H1 (cell line): ENCODE results near the gene NUB1. TPM values are rescaled to one million over a fixed set of nuclear protein-coding genes. Genes with fewer than 3 reads are reported as not detected.

ENCODE experiments used
- CTCF ChIA-PET: fragments of 300-600 bp; sonication (Branson Sonifier 250); formaldehyde crosslinking; loops from one replicate; lab custom pipeline; 2021; ENCODE audit not compliant: partially characterized antibody; lab: Charles Lee
- POLR2A ChIA-PET: fragments of 300-600 bp; sonication (Branson Sonifier 250); formaldehyde crosslinking; loops from one replicate; lab custom pipeline; 2021; ENCODE audit warnings: inconsistent platforms; ENCODE audit not compliant: partially characterized antibody; lab: Charles Lee
- DNase-seq, 2 experiments: peaks; one replicate each; pipeline versions ENCODE4 v3.0.0 to v3.0.0-alpha.2; 2010 to 2022; ENCODE audit warnings: low spot score in 2 of 2, low read depth in 1 of 2, mixed read lengths in 1 of 2
- FAIRE-seq: peaks from 2 replicates; lab custom pipeline; 2011; peaks lifted over from hg19 to GRCh38; lab: Jason Lieb, UNC
- H2AFZ ChIP-seq: 2 replicates; pipeline ENCODE4 v1.8.1; 2012; ENCODE audit warnings: low read length, inconsistent platforms
- H2AK5ac ChIP-seq: 2 replicates; pipeline ENCODE4 v1.6.1; 2013; ENCODE audit warnings: low read depth, low read length
- H2BK120ac ChIP-seq: replicated peaks from 2 replicates; pipeline ENCODE3; 2013; ENCODE audit warnings: low read depth, low read length, inconsistent platforms
- H2BK12ac ChIP-seq: 2 replicates; pipeline ENCODE4 v1.6.1; 2013; ENCODE audit warnings: low read depth, low read length
- H2BK15ac ChIP-seq: 2 replicates; pipeline ENCODE4 v1.6.1; 2013; ENCODE audit warnings: low read length
- H2BK20ac ChIP-seq: 2 replicates; pipeline ENCODE4 v1.6.1; 2013; ENCODE audit warnings: low read length
- H2BK5ac ChIP-seq: 2 replicates; pipeline ENCODE4 v1.6.1; 2013; ENCODE audit warnings: low read depth, low read length
- H3K14ac ChIP-seq: 2 replicates; pipeline ENCODE4 v1.6.1; 2013; ENCODE audit warnings: inconsistent platforms; ENCODE audit not compliant: insufficient read length
- H3K18ac ChIP-seq: 2 replicates; pipeline ENCODE4 v1.6.1; 2013; ENCODE audit warnings: low read length; ENCODE audit errors: extremely low read depth
- H3K23ac ChIP-seq: 2 replicates; pipeline ENCODE4 v1.6.1; 2013; ENCODE audit warnings: inconsistent platforms; ENCODE audit not compliant: insufficient read length
- H3K23me2 ChIP-seq: 2 replicates; pipeline ENCODE4 v1.6.1; 2013; ENCODE audit warnings: low read depth, low read length
- H3K27ac ChIP-seq: 2 replicates; pipeline ENCODE4 v1.6.1; 2011; ENCODE audit warnings: low read depth, low read length, inconsistent platforms
- H3K27me3 ChIP-seq, 4 experiments: replicated peaks in 1 of 4; 1 replicate in 1 of 4; 2 replicates in 3 of 4; pipeline versions ENCODE4 v1.6.1 to v1.8.1; 2011 to 2013; ENCODE audit warnings: low read length in 3 of 4, mild to moderate bottlenecking in 3 of 4, inconsistent platforms in 2 of 4, mixed read lengths in 2 of 4, moderate library complexity in 1 of 4; ENCODE audit not compliant: control insufficient read depth in 3 of 4, insufficient read depth in 3 of 4; ENCODE audit errors: extremely low read depth in 1 of 4
- H3K36me3 ChIP-seq, 4 experiments: 2 replicates each; pipeline versions ENCODE4 v1.6.1 to v1.8.1; 2011 to 2013; ENCODE audit warnings: mild to moderate bottlenecking in 4 of 4, low read length in 3 of 4, moderate library complexity in 2 of 4, control low read depth in 1 of 4, inconsistent platforms in 1 of 4; ENCODE audit not compliant: insufficient read depth in 4 of 4, control insufficient read depth in 2 of 4
- H3K4ac ChIP-seq: replicated peaks from 2 replicates; pipeline ENCODE3; 2013; ENCODE audit warnings: low read length, low read depth, mixed read lengths, inconsistent platforms; ENCODE audit not compliant: insufficient read length
- H3K4me1 ChIP-seq, 4 experiments: replicated peaks in 1 of 4; 1 replicate in 1 of 4; 2 replicates in 3 of 4; pipeline versions ENCODE4 v1.6.1 to v1.8.1; 2011 to 2013; ENCODE audit warnings: low read length in 3 of 4, inconsistent platforms in 2 of 4, mixed read lengths in 1 of 4; ENCODE audit not compliant: insufficient read depth in 4 of 4, control insufficient read depth in 3 of 4
- H3K4me2 ChIP-seq, 2 experiments: 2 replicates each; pipeline versions ENCODE4 v1.6.1 to v1.8.1; 2011 to 2013; ENCODE audit warnings: low read depth in 2 of 2, low read length in 2 of 2, control low read depth in 1 of 2, inconsistent platforms in 1 of 2, mild to moderate bottlenecking in 1 of 2; ENCODE audit not compliant: insufficient read depth in 1 of 2
- H3K4me3 ChIP-seq, 4 experiments: fragments of 200-600, 300-600 bp in 1 of 4; sonication (generic), shearing (Covaris generic), sonication (Bioruptor Twin) in 1 of 4; 2 replicates each; pipeline versions ENCODE4 v1.5.1 to v1.8.1; 2011 to 2016; ENCODE audit warnings: low read length in 4 of 4, low read depth in 3 of 4, control low read depth in 2 of 4, inconsistent platforms in 2 of 4, mild to moderate bottlenecking in 2 of 4, mixed read lengths in 1 of 4, moderate library complexity in 1 of 4; ENCODE audit not compliant: insufficient read depth in 2 of 4; ENCODE audit errors: extremely low read depth in 1 of 4
- H3K56ac ChIP-seq: replicated peaks from 2 replicates; pipeline ENCODE3; 2013; ENCODE audit warnings: low read depth, mild to moderate bottlenecking, mixed read lengths, low read length, inconsistent platforms; ENCODE audit not compliant: insufficient read length
- H3K79me1 ChIP-seq: 2 replicates; pipeline ENCODE4 v1.6.1; 2013; ENCODE audit warnings: low read depth, low read length, control low read depth
- H3K79me2 ChIP-seq, 2 experiments: 2 replicates each; pipeline versions ENCODE4 v1.6.1 to v1.8.1; 2012 to 2013; ENCODE audit warnings: low read length in 2 of 2, mild to moderate bottlenecking in 2 of 2, inconsistent platforms in 1 of 2; ENCODE audit not compliant: insufficient read depth in 2 of 2, control insufficient read depth in 1 of 2
- H3K9ac ChIP-seq, 4 experiments: replicated peaks in 1 of 4; 1 replicate in 1 of 4; 2 replicates in 3 of 4; pipeline versions ENCODE4 v1.6.1 to v1.8.1; 2011 to 2013; ENCODE audit warnings: low read depth in 3 of 4, low read length in 3 of 4, control low read depth in 2 of 4, mild to moderate bottlenecking in 2 of 4, moderate library complexity in 2 of 4, inconsistent platforms in 1 of 4; ENCODE audit errors: extremely low read depth in 1 of 4
- H3K9me3 ChIP-seq, 2 experiments: 2 replicates each; pipeline versions ENCODE4 v1.6.1 to v1.8.1; 2012 to 2013; ENCODE audit warnings: mild to moderate bottlenecking in 2 of 2, moderate library complexity in 2 of 2, control low read depth in 1 of 2, inconsistent platforms in 1 of 2, low read depth in 1 of 2, low read length in 1 of 2, mixed read lengths in 1 of 2; ENCODE audit not compliant: insufficient read depth in 2 of 2
- H4K20me1 ChIP-seq, 2 experiments: replicated peaks in 1 of 2; 2 replicates each; pipeline versions ENCODE3 to v1.8.1; 2011 to 2013; ENCODE audit warnings: inconsistent platforms in 2 of 2, low read length in 2 of 2, mild to moderate bottlenecking in 1 of 2; ENCODE audit not compliant: insufficient read depth in 2 of 2, control insufficient read depth in 1 of 2
- H4K5ac ChIP-seq: 2 replicates; pipeline ENCODE4 v1.6.1; 2013; ENCODE audit warnings: low read length, low read depth, mixed read lengths, inconsistent platforms; ENCODE audit not compliant: insufficient read length
- H4K8ac ChIP-seq: 2 replicates; pipeline ENCODE4 v1.8.0; 2013; ENCODE audit warnings: mild to moderate bottlenecking, moderate library complexity, low read length, inconsistent platforms; ENCODE audit not compliant: insufficient read depth; ENCODE audit errors: extremely low read depth
- H4K91ac ChIP-seq: replicated peaks from 2 replicates; pipeline ENCODE3; 2013; ENCODE audit warnings: low read length, mixed read lengths, inconsistent platforms; ENCODE audit not compliant: insufficient read length
- MAFK ChIP-seq: IDR thresholded peaks from 2 replicates; pipeline ENCODE4 v1.6.1; 2012; ENCODE audit warnings: low read depth, mild to moderate bottlenecking, improper control_type of control experiment, low read length
- WGBS, 2 experiments: shearing (Covaris generic) in 1 of 2; methylation state at CpG; one replicate each; pipeline versions ENCODE4 v1.1.6 to v1.1.7; 2013 to 2015; ENCODE audit warnings: low lambda C conversion rate in 2 of 2, mixed read lengths in 2 of 2, inconsistent platforms in 1 of 2, low coverage in 1 of 2, missing lambda C conversion rate in 1 of 2; ENCODE audit not compliant: insufficient replicate concordance in 2 of 2, insufficient coverage in 1 of 2, insufficient read length in 1 of 2; ENCODE audit errors: extremely low coverage in 1 of 2, missing lambda C conversion rate in 1 of 2; 5-methylcytosine and 5-hydroxymethylcytosine counted together
- polyA plus RNA-seq, 7 experiments: library from polyadenylated mRNA; depleted of rRNA in 3 of 7; stranded (reverse) in 5 of 7; unstranded in 2 of 7; fragments of >200 nt in 5 of 7; fragments of 200-250 nt in 2 of 7; gene quantifications; 1 replicate in 5 of 7; 2 replicates in 1 of 7; 4 replicates in 1 of 7; pipeline versions ENCODE4 v1.2.1 to v1.2.3, GENCODE V29; 2011 to 2013; ENCODE audit warnings: missing spikeins in 2 of 7, mixed read lengths in 2 of 7
- total RNA-seq: library from RNA; stranded (reverse); fragmentation: NEBNext Ultra II Directional; extraction: Animal tissue kit (Norgen Biotek cat#: 25700); gene quantifications from 2 replicates; pipeline ENCODE4 v1.2.1, GENCODE V29; 2021

Gene NUB1
- total and polyA plus RNA-seq, 2 of the 8 experiments (the other 6 are each of a cell fraction or from before 2014, with no cell fraction given), result 22.1 to 43.5 TPM

DNA sequence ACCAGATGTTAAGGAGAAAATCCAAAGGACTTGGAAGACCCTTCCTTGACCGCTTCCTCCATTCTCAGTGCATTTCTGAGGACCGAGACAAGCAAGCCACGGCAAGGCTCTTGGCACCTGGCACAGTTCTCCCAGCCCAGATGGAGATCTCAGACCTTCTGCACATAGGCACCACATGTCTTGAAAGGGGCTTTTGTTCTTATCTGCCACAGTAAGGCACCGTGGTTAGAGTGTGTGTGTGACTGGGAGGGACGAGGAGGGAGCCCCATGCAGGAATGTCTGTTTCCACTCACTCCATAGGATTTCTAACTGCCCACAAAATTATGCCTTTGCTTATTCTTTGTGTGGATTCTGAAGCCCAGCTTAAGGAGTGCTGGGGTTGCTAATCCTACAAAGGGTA lies 78.5 kb downstream of the NUB1 start:
- Histone ChIP-seq H3K23ac (no peak overlapping the region), H3K9me3 (peaks cover 5 to 7% of the 10 kb centered on the region in 2 experiments; a peak in 2 of 4 replicates), H2AK5ac (no peak overlapping the region), H3K56ac (no peak overlapping the region), H3K36me3 (no peaks in the 10 kb centered on the region), H4K91ac (no peak overlapping the region), H3K4me1 (peaks cover 0 to 6% (median 0%) of the 10 kb centered on the region in 4 experiments; a peak in 1 of 7 replicates), H3K4me3 (no peak overlapping the region), H2BK5ac (no peak overlapping the region), H3K23me2 (no peaks in the 10 kb centered on the region), H2BK15ac (no peak overlapping the region), H3K79me2 (no peaks in the 10 kb centered on the region), H3K9ac (no peak overlapping the region), H4K8ac (no peak overlapping the region), H3K27me3 (peaks cover 0 to 12% (median 9%) of the 10 kb centered on the region in 4 experiments; a peak in 3 of 7 replicates), H2BK120ac (no peak overlapping the region), H3K79me1 (no peaks in the 10 kb centered on the region), H2BK20ac (no peak overlapping the region), H2BK12ac (no peak overlapping the region), H3K27ac (no peak overlapping the region), H4K20me1 (no peaks in the 10 kb centered on the region), H3K14ac (no peak overlapping the region), H3K18ac (no peak overlapping the region), H3K4me2 (no peak overlapping the region), H2AFZ (no peak overlapping the region), H4K5ac (no peak overlapping the region), H3K4ac (no peak overlapping the region)
- ChIA-PET POLR2A (no interaction called here), CTCF (interaction anchor here (1.2 kb wide), 1 partner anchor 28 kb away, joined by 3 read pairs; no protein-coding TSS in a partner anchor)
- FAIRE-seq (no peak), DNase-seq (no peak)
- WGBS, 2 experiments, result 83% methylated on average over 5 of the region's 5 CpGs; no CpG with 5 or more reads in 1 of the 2 experiments
- TF ChIP-seq MAFK, result no peak
